Left ventricle myocardium inferior (tissue), 1 donor: ENCODE results near the gene HAUS2. TPM values are rescaled to one million over a fixed set of nuclear protein-coding genes. Genes with fewer than 3 reads are reported as not detected.
"Not testable (repeated sequence)": the region's sequence is repeated elsewhere in the genome, so short reads cannot be mapped to it uniquely, and the experiment has no call there.

Experiments used
- DNase-seq: peaks from one replicate; pipeline ENCODE4 v3.0.0-alpha.2; 2020
- H3K27ac ChIP-seq: fragments of 200-600 bp; replicated peaks from 2 replicates; pipeline ENCODE4 v1.8.0; 2021
- H3K27me3 ChIP-seq: fragments of 200-600 bp; 2 replicates; pipeline ENCODE4 v1.8.0; 2021; ENCODE audit warnings: low read depth
- H3K36me3 ChIP-seq: fragments of 200-600 bp; 2 replicates; pipeline ENCODE4 v1.8.0; 2021
- H3K4me1 ChIP-seq: fragments of 200-600 bp; 2 replicates; pipeline ENCODE4 v1.8.0; 2021
- H3K4me3 ChIP-seq: fragments of 200-600 bp; 2 replicates; pipeline ENCODE4 v1.8.0; 2021; ENCODE audit warnings: mild to moderate bottlenecking, moderate library complexity
- H3K9me3 ChIP-seq: fragments of 200-600 bp; replicated peaks from 2 replicates; pipeline ENCODE4 v1.8.0; 2021
- CTCF ChIP-seq: fragments of 200-600 bp; IDR thresholded peaks from 2 replicates; pipeline ENCODE4 v1.8.0; 2021; ENCODE audit warnings: antibody characterized with exemption, mild to moderate bottlenecking, borderline replicate concordance
- intact Hi-C: fragments of 100-400 bp; cut with micrococcal nuclease; formaldehyde crosslinking; loops from one replicate; pipeline ENCODE4 v1.11.0; 2022
- total RNA-seq: library from RNA; stranded (reverse); fragmentation: NEBNext Ultra II Directional; extraction: Animal tissue kit (Norgen Biotek cat#: 25700); gene quantifications from one replicate; pipeline ENCODE4 v1.2.1, GENCODE V29; 2021
- donor health status: DM: no; HTN: yes; CAD: no; lungs with severe emphysema.

Gene HAUS2
- total RNA-seq, 1 donor from 2014 or later, result 9.9 TPM

- DNase-seq, result peak; percentile 41
- H3K9me3 ChIP-seq, result no peaks in the 10 kb centered on the region
- H3K27ac ChIP-seq, result peak overlapping the region; percentile 81
- H3K4me3 ChIP-seq, result peak overlapping the region; percentile 0
- intact Hi-C loops, result no loop called here
- no peaks in the 10 kb centered on the region for H3K36me3 ChIP-seq
- H3K4me1 ChIP-seq, result peaks cover 75% of the 10 kb centered on the region
- H3K27me3 ChIP-seq, result no peaks in the 10 kb centered on the region
- TF ChIP-seq CTCF, result no peak
Observed at GRCh38 chr15:42593143-42593542, 44.5 kb downstream of the HAUS2 start.

- Histone ChIP-seq H3K9me3 (no peaks in the 10 kb centered on the region), H3K27ac (peak overlapping the region; percentile 81), H3K27me3 (no peaks in the 10 kb centered on the region), H3K36me3 (no peaks in the 10 kb centered on the region), H3K4me1 (peaks cover 65% of the 10 kb centered on the region), H3K4me3 (no peak overlapping the region)
- no peak for TF ChIP-seq CTCF
- DNase-seq, result no peak
- intact Hi-C loops, result no loop called here
Observed at GRCh38 chr15:42594095-42594494, 45.5 kb downstream of the HAUS2 start.

GRCh38 chr15:42595626-42596240 lies 47.1 kb downstream of the HAUS2 start:
- H3K4me1 ChIP-seq, result peaks cover 72% of the 10 kb centered on the region
- H3K4me3 ChIP-seq, result peak overlapping the region; percentile 7
- H3K27ac ChIP-seq, result peak overlapping the region; percentile 81
- H3K27me3 ChIP-seq, result no peaks in the 10 kb centered on the region
- DNase-seq, result no peak
- H3K9me3 ChIP-seq, result no peaks in the 10 kb centered on the region
- TF ChIP-seq CTCF, result no peak
- no peaks in the 10 kb centered on the region for H3K36me3 ChIP-seq
- intact Hi-C loops, result no loop called here

GRCh38 chr15:42601316-42601715 lies 52.7 kb downstream of the HAUS2 start:
- H3K27ac ChIP-seq, intact Hi-C loops, DNase-seq, H3K27me3 ChIP-seq, H3K36me3 ChIP-seq, H3K4me3 ChIP-seq, H3K9me3 ChIP-seq: not testable (repeated sequence)
- peaks cover 42% of the 10 kb centered on the region for H3K4me1 ChIP-seq

- no peak for DNase-seq
- Histone ChIP-seq H3K9me3 (no peaks in the 10 kb centered on the region), H3K27me3 (no peaks in the 10 kb centered on the region), H3K4me3 (no peak overlapping the region), H3K4me1 (peaks cover 41% of the 10 kb centered on the region), H3K27ac (no peak overlapping the region), H3K36me3 (no peaks in the 10 kb centered on the region)
- TF ChIP-seq CTCF, result no peak
- intact Hi-C loops, result no loop called here
Observed at GRCh38 chr15:42602501-42602900, 53.9 kb downstream of the HAUS2 start.

- Histone ChIP-seq H3K27ac (no peak overlapping the region), H3K4me1 (peaks cover 56% of the 10 kb centered on the region), H3K27me3 (no peaks in the 10 kb centered on the region), H3K36me3 (no peaks in the 10 kb centered on the region), H3K4me3 (no peak overlapping the region), H3K9me3 (no peaks in the 10 kb centered on the region)
- intact Hi-C loops, result no loop called here
- no peak for DNase-seq
- no peak for TF ChIP-seq CTCF
Observed at GRCh38 chr15:42603978-42604377, 55.3 kb downstream of the HAUS2 start.
